Upper lobe of right lung (tissue), 1 donor: Measurements from ENCODE around the gene CD101. TPM values are rescaled to one million over a fixed set of nuclear protein-coding genes. Genes with fewer than 3 reads are reported as not detected.

Experiments used
- ATAC-seq: fragments of 200-7000 bp; cut with Tn5 transposase; one replicate; pipeline ENCODE4 v1.9.1; 2020; ENCODE audit warnings: mild to moderate bottlenecking, moderate library complexity
- DNase-seq: peaks from one replicate; pipeline ENCODE4 v3.0.0-alpha.2; 2020
- H3K27ac ChIP-seq: fragments of 200-600 bp; one replicate; pipeline ENCODE4 v1.8.0; 2022
- H3K27me3 ChIP-seq: fragments of 200-600 bp; one replicate; pipeline ENCODE4 v1.8.0; 2022; ENCODE audit warnings: mild to moderate bottlenecking
- H3K36me3 ChIP-seq: fragments of 200-600 bp; one replicate; pipeline ENCODE4 v1.8.0; 2022
- H3K4me1 ChIP-seq: fragments of 200-600 bp; one replicate; pipeline ENCODE4 v1.8.0; 2022
- H3K4me3 ChIP-seq: fragments of 200-600 bp; one replicate; pipeline ENCODE4 v1.8.0; 2022; ENCODE audit warnings: mild to moderate bottlenecking
- H3K9me3 ChIP-seq: fragments of 200-600 bp; one replicate; pipeline ENCODE4 v1.8.0; 2022
- intact Hi-C: fragments of 100-400 bp; cut with DNase I; formaldehyde crosslinking; loops from one replicate; pipeline ENCODE4 v1.11.0; 2022
- total RNA-seq: library from RNA; stranded (reverse); fragmentation: NEBNext Ultra II Directional; extraction: Animal tissue kit (Norgen Biotek cat#: 25700); gene quantifications from one replicate; pipeline ENCODE4 v1.2.1, GENCODE V29; 2021
- TF ChIP-seq, protein P1 (sequence below): fragments of 200-600 bp; IDR thresholded peaks from one replicate; pipeline ENCODE4 v1.8.0; 2022; ENCODE audit warnings: antibody characterized with exemption
- donor health status: DM: no; HTN: yes; CAD: no; lungs with severe emphysema.

The CD101 gene
- total RNA-seq, 1 donor from 2014 or later: 37.4 TPM

DNA sequence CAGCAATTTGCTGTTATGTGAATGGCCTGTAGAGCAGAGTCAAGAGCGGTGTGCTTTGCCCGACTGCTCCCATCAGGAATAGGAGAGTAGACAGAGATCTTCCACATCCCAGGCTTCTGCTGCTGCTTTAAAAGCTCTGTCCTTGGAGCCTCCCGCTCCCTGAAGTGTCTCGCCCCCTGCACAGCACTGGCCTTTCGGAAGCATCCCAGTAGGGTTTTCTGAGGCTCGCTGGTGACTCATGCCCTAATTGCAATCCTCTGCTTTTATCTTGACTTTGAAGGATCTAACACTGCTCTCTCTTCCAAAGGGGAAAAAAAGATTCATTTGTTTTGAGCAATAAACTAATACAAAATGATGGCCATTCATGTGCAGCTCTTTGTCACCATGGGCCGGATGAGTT lies 13.3 kb upstream of the CD101 start:
- no peak for ATAC-seq
- no peak for DNase-seq
- Histone ChIP-seq H3K27ac (no peak overlapping the region), H3K36me3 (no peaks in the 10 kb centered on the region), H3K27me3 (no peaks in the 10 kb centered on the region), H3K4me3 (no peak overlapping the region), H3K4me1 (no peaks in the 10 kb centered on the region), H3K9me3 (no peaks in the 10 kb centered on the region)
- intact Hi-C loops: no loop called here
- TF ChIP-seq, protein P1, sequence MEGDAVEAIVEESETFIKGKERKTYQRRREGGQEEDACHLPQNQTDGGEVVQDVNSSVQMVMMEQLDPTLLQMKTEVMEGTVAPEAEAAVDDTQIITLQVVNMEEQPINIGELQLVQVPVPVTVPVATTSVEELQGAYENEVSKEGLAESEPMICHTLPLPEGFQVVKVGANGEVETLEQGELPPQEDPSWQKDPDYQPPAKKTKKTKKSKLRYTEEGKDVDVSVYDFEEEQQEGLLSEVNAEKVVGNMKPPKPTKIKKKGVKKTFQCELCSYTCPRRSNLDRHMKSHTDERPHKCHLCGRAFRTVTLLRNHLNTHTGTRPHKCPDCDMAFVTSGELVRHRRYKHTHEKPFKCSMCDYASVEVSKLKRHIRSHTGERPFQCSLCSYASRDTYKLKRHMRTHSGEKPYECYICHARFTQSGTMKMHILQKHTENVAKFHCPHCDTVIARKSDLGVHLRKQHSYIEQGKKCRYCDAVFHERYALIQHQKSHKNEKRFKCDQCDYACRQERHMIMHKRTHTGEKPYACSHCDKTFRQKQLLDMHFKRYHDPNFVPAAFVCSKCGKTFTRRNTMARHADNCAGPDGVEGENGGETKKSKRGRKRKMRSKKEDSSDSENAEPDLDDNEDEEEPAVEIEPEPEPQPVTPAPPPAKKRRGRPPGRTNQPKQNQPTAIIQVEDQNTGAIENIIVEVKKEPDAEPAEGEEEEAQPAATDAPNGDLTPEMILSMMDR: no peak

DNA sequence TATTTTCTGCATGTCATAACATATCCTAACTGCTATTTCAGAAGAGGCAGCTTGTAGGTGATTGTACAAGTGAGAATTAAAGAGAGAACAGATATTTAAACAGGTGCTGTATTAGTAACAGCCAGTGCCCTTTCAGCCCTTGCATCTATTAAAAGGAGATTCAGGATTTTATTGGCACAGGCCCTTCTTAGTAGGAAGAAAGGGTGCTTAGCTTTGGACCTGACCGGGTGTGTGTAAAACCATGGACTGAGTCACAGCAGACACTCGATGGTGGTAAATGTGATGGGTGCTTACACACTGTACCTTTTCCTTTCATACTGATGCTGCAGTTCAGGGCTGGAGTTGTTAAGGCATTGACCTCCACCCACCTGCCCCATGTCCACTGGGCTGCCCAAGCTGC lies 12.7 kb upstream of the CD101 start:
- no peak for DNase-seq
- no peak overlapping the region for H3K27ac ChIP-seq
- TF ChIP-seq, protein P1: no peak

DNA sequence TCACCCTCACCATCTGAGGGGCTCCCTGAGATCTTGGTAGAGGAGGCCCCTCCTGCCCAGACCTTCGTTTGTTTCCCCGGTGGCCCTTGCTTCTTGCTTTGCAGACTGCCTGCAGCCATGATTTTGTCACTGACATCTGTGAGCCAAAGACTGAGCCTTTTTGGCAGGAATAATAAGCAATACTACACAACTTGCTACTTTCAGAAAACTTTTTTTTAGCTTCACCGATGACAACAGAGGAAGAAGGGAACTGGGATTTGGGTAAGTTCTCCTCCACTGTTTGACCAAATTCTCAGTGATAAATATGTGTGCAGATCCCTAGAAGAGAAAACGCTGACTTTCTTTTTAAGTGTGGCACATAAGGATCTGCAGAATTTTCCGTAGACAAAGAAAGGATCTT lies 11.7 kb upstream of the CD101 start:
- TF ChIP-seq, protein P1: no peak
- no peak for ATAC-seq
- Histone ChIP-seq H3K4me1 (no peaks in the 10 kb centered on the region), H3K9me3 (no peaks in the 10 kb centered on the region), H3K27me3 (no peaks in the 10 kb centered on the region), H3K36me3 (no peaks in the 10 kb centered on the region), H3K4me3 (no peak overlapping the region), H3K27ac (no peak overlapping the region)
- intact Hi-C loops: no loop called here
- DNase-seq: no peak

More for the DNA sequence above, 12.7 kb upstream of the CD101 start:
- no peaks in the 10 kb centered on the region for H3K27me3 ChIP-seq
- intact Hi-C loops: no loop called here
- H3K9me3 ChIP-seq: no peaks in the 10 kb centered on the region
- no peaks in the 10 kb centered on the region for H3K36me3 ChIP-seq
- no peaks in the 10 kb centered on the region for H3K4me1 ChIP-seq
- peak; percentile 5 for ATAC-seq
- no peak overlapping the region for H3K4me3 ChIP-seq

DNA sequence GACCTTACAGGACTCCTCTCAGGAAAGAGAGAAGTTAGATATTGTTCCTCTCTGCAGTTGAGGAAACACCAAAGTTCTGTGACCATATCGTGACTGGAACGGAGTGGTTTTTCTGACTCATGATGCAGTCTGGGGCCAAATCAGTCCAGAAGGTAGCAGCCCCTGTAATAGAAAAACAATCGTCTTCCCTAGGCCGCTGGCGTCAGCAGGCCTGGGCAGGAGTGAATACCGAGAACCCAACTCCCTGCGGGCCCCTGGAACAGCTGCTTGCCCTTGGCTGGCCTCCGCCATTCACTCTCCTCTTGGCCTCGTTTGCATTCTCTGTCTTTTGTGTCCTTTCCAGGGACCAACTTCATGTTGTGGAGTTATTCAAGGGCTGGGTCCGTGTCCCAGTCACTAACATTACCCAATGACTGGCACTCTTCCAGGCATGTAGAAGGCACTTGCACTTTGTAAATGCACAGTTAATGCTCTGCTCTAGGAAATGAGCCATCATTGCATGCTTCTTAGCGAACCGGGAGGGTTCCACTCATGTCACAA lies 10.9 kb upstream of the CD101 start:
- ATAC-seq: peak; percentile 67
- no peaks in the 10 kb centered on the region for H3K27me3 ChIP-seq
- H3K4me3 ChIP-seq: no peak overlapping the region
- TF ChIP-seq, protein P1: no peak
- H3K9me3 ChIP-seq: no peaks in the 10 kb centered on the region
- no peaks in the 10 kb centered on the region for H3K36me3 ChIP-seq
- no peak for DNase-seq
- H3K27ac ChIP-seq: peak overlapping the region; percentile 75
- intact Hi-C loops: no loop called here
- H3K4me1 ChIP-seq: no peaks in the 10 kb centered on the region

DNA sequence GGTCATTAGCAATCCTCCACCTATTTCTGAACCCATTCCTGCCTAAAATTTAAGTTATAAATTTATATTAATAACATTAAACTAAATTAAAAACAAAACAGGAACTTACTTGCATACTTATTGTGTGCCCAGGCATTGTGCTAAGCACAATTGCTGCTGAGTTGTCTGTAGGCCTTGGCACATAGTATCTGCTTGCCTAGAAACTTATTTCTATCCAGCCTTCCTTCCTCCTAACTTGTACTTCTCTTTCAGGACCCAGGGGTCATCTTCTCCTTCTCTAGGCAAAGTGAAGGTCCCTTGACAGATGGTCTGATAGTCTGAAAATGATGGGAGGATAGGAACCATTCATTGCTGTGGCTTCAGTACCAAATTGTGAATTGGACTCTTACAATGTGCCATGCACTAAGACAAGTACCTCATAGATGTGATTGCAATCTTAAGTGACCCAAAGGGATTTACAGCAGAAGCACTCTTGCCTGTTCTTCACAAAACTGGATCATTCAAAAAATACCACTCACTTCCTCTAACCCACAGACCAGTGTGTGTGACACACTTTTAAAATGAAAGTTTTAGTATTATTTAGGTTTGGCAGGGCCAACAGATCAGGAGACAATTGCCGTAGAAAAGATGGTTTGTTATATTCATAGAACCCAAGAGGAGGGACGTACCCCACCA lies 10.3 kb upstream of the CD101 start:
- intact Hi-C loops: no loop called here
- DNase-seq (no peak), ATAC-seq (peak; percentile 19)
- TF ChIP-seq, protein P1: no peak
- H3K36me3 ChIP-seq: no peaks in the 10 kb centered on the region
- H3K27me3 ChIP-seq: no peaks in the 10 kb centered on the region
- no peak overlapping the region for H3K4me3 ChIP-seq
- H3K4me1 ChIP-seq: no peaks in the 10 kb centered on the region
- H3K9me3 ChIP-seq: no peaks in the 10 kb centered on the region
- H3K27ac ChIP-seq: no peak overlapping the region

DNA sequence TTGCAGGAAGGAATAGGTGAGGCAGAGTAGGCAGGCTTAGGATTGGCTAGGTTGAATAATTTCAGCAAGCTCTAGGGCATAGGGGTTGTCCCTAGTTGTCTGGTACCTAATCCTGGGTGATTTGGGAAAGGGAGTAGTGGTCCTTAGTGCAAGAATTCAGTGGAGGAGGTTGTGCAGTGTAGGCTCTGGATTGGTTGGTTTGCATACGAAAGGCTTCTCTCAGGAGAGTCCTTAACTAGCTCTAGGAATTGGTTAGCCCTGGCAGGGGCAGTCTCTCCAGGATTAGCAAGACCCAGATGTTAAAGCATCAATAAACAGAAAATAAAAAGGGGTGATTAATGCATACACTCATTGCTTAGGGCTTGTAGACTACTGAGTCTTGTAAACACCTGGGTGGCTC lies 9.6 kb upstream of the CD101 start:
- no peaks in the 10 kb centered on the region for H3K27me3 ChIP-seq
- no peaks in the 10 kb centered on the region for H3K36me3 ChIP-seq
- no peak for DNase-seq
- no peaks in the 10 kb centered on the region for H3K4me1 ChIP-seq
- TF ChIP-seq, protein P1: no peak
- intact Hi-C loops: no loop called here
- no peak for ATAC-seq
- H3K4me3 ChIP-seq: no peak overlapping the region
- no peak overlapping the region for H3K27ac ChIP-seq
- no peaks in the 10 kb centered on the region for H3K9me3 ChIP-seq
